HUES64 (cell line): ENCODE data around the gene RNF115. TPM values are rescaled to one million over a fixed set of nuclear protein-coding genes. Genes with fewer than 3 reads are reported as not detected.
A peak's percentile ranks its signal among the peaks of the same experiment; 100 is the strongest.

Experiments used
- H3K27ac ChIP-seq: 2 replicates; pipeline ENCODE4 v1.7.0; 2013; ENCODE audit warnings: low read depth, low read length, inconsistent platforms
- H3K27me3 ChIP-seq: 2 replicates; pipeline ENCODE4 v1.6.1; 2013; ENCODE audit warnings: mild to moderate bottlenecking, low read length; ENCODE audit not compliant: insufficient read depth
- H3K36me3 ChIP-seq: 2 replicates; pipeline ENCODE4 v1.6.1; 2013; ENCODE audit warnings: mild to moderate bottlenecking, low read length; ENCODE audit not compliant: insufficient read depth
- H3K4me1 ChIP-seq: 2 replicates; pipeline ENCODE4 v1.6.1; 2013; ENCODE audit warnings: mild to moderate bottlenecking, low read length, moderate library complexity; ENCODE audit not compliant: insufficient read depth
- H3K4me3 ChIP-seq: 2 replicates; pipeline ENCODE4 v1.5.1; 2013; ENCODE audit warnings: mild to moderate bottlenecking, low read length, moderate library complexity
- H3K9ac ChIP-seq: 2 replicates; pipeline ENCODE4 v1.6.1; 2013; ENCODE audit warnings: mild to moderate bottlenecking, low read depth, low read length
- H3K9me3 ChIP-seq: 2 replicates; pipeline ENCODE4 v1.6.1; 2013; ENCODE audit warnings: low read depth, low read length; ENCODE audit not compliant: insufficient read depth
- WGBS: fragments of 150-250, 120-280 bp; methylation state at CpG from one replicate; pipeline ENCODE4 v1.1.7; 2013; ENCODE audit warnings: missing lambda C conversion rate; 5-methylcytosine and 5-hydroxymethylcytosine counted together
- polyA plus RNA-seq, 2 experiments: library from polyadenylated mRNA; stranded (reverse); fragments of 50-300 nt; gene quantifications; one replicate each; pipeline ENCODE4 v1.2.3, GENCODE V29; 2013

The RNF115 gene
- polyA plus RNA-seq (2013, experiment 1 of 2) = 8.4 TPM
- 7.4 TPM for polyA plus RNA-seq (2013, experiment 2 of 2)

GRCh38 chr1:145823565-145824498 lies at the start of gene RNF115, which contains the start of gene POLR3C:
Gene RNF115, minus strand, starts transcription at chr1:145824095. Its CDS starts 222 bp downstream, at chr1:145823873.
Gene POLR3C, plus strand, starts transcription at chr1:145824200. Its CDS starts 1,577 bp downstream, at chr1:145825777.
- H3K27ac ChIP-seq = peak within 1 kb of the TSS; percentile 78
- H3K9ac ChIP-seq = peak within 1 kb of the TSS; percentile 94
- whole genome bisulfite sequencing = under 1% methylated on average over 89 of the region's 89 CpGs
- H3K36me3 ChIP-seq = peaks cover 30% of the 10 kb centered on the region
- no peaks in the 10 kb centered on the region for H3K9me3 ChIP-seq
- H3K4me1 ChIP-seq = no peaks in the 10 kb centered on the region
- no peaks in the 10 kb centered on the region for H3K27me3 ChIP-seq
- H3K4me3 ChIP-seq = peak within 1 kb of the TSS; percentile 92

GRCh38 chr1:145871994-145872924 lies 48.4 kb upstream of the RNF115 start:
- Histone ChIP-seq H3K27me3 (peaks cover 34% of the 10 kb centered on the region), H3K36me3 (no peaks in the 10 kb centered on the region), H3K9ac (peak overlapping the region; percentile 66), H3K27ac (no peak overlapping the region), H3K4me3 (peak overlapping the region; percentile 57), H3K9me3 (no peaks in the 10 kb centered on the region), H3K4me1 (peaks cover 5% of the 10 kb centered on the region)
- 22% methylated on average over 47 of the region's 47 CpGs for WGBS

- H3K36me3 ChIP-seq = no peaks in the 10 kb centered on the region
- H3K4me3 ChIP-seq = no peak overlapping the region
- WGBS = 90% methylated on average over 4 of the region's 4 CpGs
- peaks cover 22% of the 10 kb centered on the region for H3K27me3 ChIP-seq
- H3K27ac ChIP-seq = no peak overlapping the region
- peaks cover 5% of the 10 kb centered on the region for H3K4me1 ChIP-seq
- no peaks in the 10 kb centered on the region for H3K9me3 ChIP-seq
- no peak overlapping the region for H3K9ac ChIP-seq
Observed at GRCh38 chr1:145868232-145868631, 44.3 kb upstream of the RNF115 start.

- Histone ChIP-seq H3K9ac (no peak overlapping the region), H3K27me3 (no peaks in the 10 kb centered on the region), H3K27ac (no peak overlapping the region), H3K4me1 (peaks cover 4% of the 10 kb centered on the region; the same call in 1 of the 2 replicates), H3K9me3 (no peaks in the 10 kb centered on the region), H3K4me3 (no peak overlapping the region), H3K36me3 (no peaks in the 10 kb centered on the region)
- 83% methylated on average over 4 of the region's 5 CpGs for WGBS
Observed at GRCh38 chr1:145863282-145864018, 39.6 kb upstream of the RNF115 start.

- no peaks in the 10 kb centered on the region for H3K27me3 ChIP-seq
- H3K4me1 ChIP-seq = peaks cover 4% of the 10 kb centered on the region; the same call in 1 of the 2 replicates
- H3K9me3 ChIP-seq = no peaks in the 10 kb centered on the region; the same call in 1 of the 2 replicates
- peak overlapping the region; percentile 56; the same call in 1 of the 2 replicates for H3K27ac ChIP-seq
- peak overlapping the region; percentile 81 for H3K4me3 ChIP-seq
- peaks cover 27% of the 10 kb centered on the region for H3K36me3 ChIP-seq
- WGBS = under 1% methylated on average over 40 of the region's 41 CpGs
- H3K9ac ChIP-seq = peak overlapping the region; percentile 88
Observed at GRCh38 chr1:145859491-145860023, 35.7 kb upstream of the RNF115 start.

- Histone ChIP-seq H3K27ac (peak within 1 kb of the TSS; percentile 90), H3K27me3 (no peaks in the 10 kb centered on the region), H3K9me3 (no peaks in the 10 kb centered on the region; the same call in 1 of the 2 replicates), H3K4me1 (peaks cover 4% of the 10 kb centered on the region; the same call in 1 of the 2 replicates), H3K36me3 (peaks cover 33% of the 10 kb centered on the region), H3K9ac (peak within 1 kb of the TSS; percentile 88), H3K4me3 (peak within 1 kb of the TSS; percentile 81)
- WGBS = under 1% methylated on average over 42 of the region's 42 CpGs
Observed at GRCh38 chr1:145858901-145859490, 35.1 kb upstream of the RNF115 start, which contains the start of gene PIAS3. Gene PIAS3, minus strand, starts transcription at chr1:145859081. Its CDS starts 91 bp downstream, at chr1:145858990.

GRCh38 chr1:145858238-145858900 lies 34.5 kb upstream of the RNF115 start:
- peak overlapping the region; percentile 90 for H3K27ac ChIP-seq
- WGBS = under 1% methylated on average over 35 of the region's 35 CpGs
- H3K4me3 ChIP-seq = peak overlapping the region; percentile 81
- H3K4me1 ChIP-seq = peaks cover 4% of the 10 kb centered on the region; the same call in 1 of the 2 replicates
- H3K27me3 ChIP-seq = no peaks in the 10 kb centered on the region
- no peaks in the 10 kb centered on the region; the same call in 1 of the 2 replicates for H3K9me3 ChIP-seq
- H3K9ac ChIP-seq = peak overlapping the region; percentile 88
- H3K36me3 ChIP-seq = peaks cover 39% of the 10 kb centered on the region

- 78% methylated on average over 4 of the region's 4 CpGs for WGBS
- H3K4me1 ChIP-seq = peaks cover 4% of the 10 kb centered on the region; the same call in 1 of the 2 replicates
- no peak overlapping the region for H3K9ac ChIP-seq
- H3K27ac ChIP-seq = no peak overlapping the region
- peaks cover 49% of the 10 kb centered on the region for H3K36me3 ChIP-seq
- H3K9me3 ChIP-seq = no peaks in the 10 kb centered on the region; the same call in 1 of the 2 replicates
- H3K4me3 ChIP-seq = no peak overlapping the region
- no peaks in the 10 kb centered on the region for H3K27me3 ChIP-seq
Observed at GRCh38 chr1:145857170-145857569, 33.3 kb upstream of the RNF115 start.

- H3K27me3 ChIP-seq = no peaks in the 10 kb centered on the region
- H3K9ac ChIP-seq = no peak overlapping the region
- peaks cover 4% of the 10 kb centered on the region; the same call in 1 of the 2 replicates for H3K4me1 ChIP-seq
- WGBS = 92% methylated on average over 7 of the region's 7 CpGs
- H3K9me3 ChIP-seq = no peaks in the 10 kb centered on the region; the same call in 1 of the 2 replicates
- H3K36me3 ChIP-seq = peaks cover 63% of the 10 kb centered on the region
- no peak overlapping the region for H3K4me3 ChIP-seq
- no peak overlapping the region for H3K27ac ChIP-seq
Observed at GRCh38 chr1:145855426-145855948, 31.6 kb upstream of the RNF115 start.
